Cardiac fibroblast (primary cell): ENCODE measurements around the gene PARK7.
"Not testable (repeated sequence)": the region's sequence is repeated elsewhere in the genome, so short reads cannot be mapped to it uniquely, and the experiment has no call there.

Experiments
- DNase-seq, 2 donors: peaks; one replicate each; pipeline versions ENCODE4 v3.0.0 to v3.0.0-alpha.2; 2010; ENCODE audit warnings: low read depth in 2 of 2
- H3K4me3 ChIP-seq, 2 donors: replicated peaks in 1 of 2; 1 replicate in 1 of 2; 2 replicates in 1 of 2; pipeline ENCODE4 v1.5.1; 2011; ENCODE audit warnings: low read depth in 2 of 2, low read length in 2 of 2, mild to moderate bottlenecking in 2 of 2, moderate library complexity in 1 of 2
- CTCF ChIP-seq: IDR thresholded peaks from one replicate; pipeline ENCODE4 v1.5.1; 2011; ENCODE audit warnings: low read depth, mild to moderate bottlenecking, low read length, inconsistent platforms

Gene PARK7

GRCh38 chr1:7921796-7922195, 39.7 kb upstream of the PARK7 start:
- no peak for DNase-seq
- H3K4me3 ChIP-seq: no peak overlapping the region
- no peak for TF ChIP-seq CTCF

- no peak overlapping the region for H3K4me3 ChIP-seq
- TF ChIP-seq CTCF: no peak
- DNase-seq: peak in 1 of 2 donors; percentile 50
Measured at GRCh38 chr1:7922301-7922700, 39.2 kb upstream of the PARK7 start.

GRCh38 chr1:7927061-7927460, 34.5 kb upstream of the PARK7 start:
- not testable (repeated sequence) for DNase-seq, H3K4me3 ChIP-seq

GRCh38 chr1:7928247-7928646, 33.3 kb upstream of the PARK7 start:
- TF ChIP-seq CTCF: no peak
- H3K4me3 ChIP-seq: no peak overlapping the region
- no peak for DNase-seq

DNA sequence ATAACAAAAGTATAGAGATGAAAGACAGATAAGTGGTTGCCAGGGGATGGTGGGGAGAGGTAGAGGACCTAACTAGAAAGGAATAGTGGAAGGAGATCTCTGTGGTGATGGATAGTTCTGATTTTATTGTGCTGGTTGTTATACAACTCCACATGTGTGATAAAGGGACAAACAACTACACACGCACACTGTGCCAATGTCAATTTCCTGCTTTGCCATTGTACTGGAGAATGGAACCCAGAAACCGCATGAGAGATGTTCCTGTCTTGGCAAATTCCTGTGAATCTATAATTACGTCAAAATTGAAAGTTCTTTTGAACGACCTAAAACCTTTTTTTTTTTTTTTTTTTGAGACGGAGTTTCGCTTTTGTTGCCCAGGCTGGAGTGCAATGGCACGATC, 31.9 kb upstream of the PARK7 start:
- TF ChIP-seq CTCF: no peak
- no peak overlapping the region for H3K4me3 ChIP-seq
- no peak for DNase-seq

DNA sequence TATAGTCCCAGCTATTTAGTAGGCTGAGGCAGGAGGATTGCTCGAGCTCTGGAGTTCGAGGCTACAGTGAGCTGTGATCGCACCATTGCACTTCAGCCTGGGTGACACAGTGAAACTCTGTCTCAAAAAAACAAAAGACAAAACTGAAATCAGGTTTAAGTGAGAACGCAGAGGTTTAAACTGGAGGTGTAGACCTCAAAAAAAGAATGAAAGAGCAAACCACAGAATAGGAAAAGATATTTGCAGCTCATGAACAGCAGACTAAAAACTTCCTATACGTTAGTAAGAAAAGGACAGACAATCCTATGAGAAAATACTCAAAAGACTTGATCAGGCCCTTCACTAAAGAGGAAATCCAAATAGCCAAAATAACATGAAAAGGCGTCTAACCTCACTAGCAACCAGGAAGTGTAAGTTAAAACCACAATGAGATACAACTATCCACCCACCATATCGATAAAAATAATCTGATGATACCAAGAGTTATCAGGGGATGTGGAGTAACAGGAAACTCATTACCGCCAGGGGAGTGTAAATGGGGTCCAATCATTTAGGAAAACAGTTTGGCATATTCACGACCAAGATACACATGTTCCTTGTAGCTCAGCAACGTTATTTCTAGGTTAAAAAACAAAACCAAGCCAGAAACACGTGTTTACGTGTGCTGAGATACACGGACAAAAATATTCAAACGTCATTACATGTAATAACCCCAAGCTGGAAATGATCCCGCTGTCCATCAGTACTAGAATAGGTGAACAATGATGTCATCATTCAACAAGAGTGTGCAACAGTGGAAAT, 30.7 kb upstream of the PARK7 start:
- no peak for TF ChIP-seq CTCF
- H3K4me3 ChIP-seq: no peak overlapping the region

GRCh38 chr1:7931446-7931812, 30.1 kb upstream of the PARK7 start:
- H3K4me3 ChIP-seq: no peak overlapping the region
- no peak for DNase-seq
- no peak for TF ChIP-seq CTCF

More for the DNA sequence above, 30.7 kb upstream of the PARK7 start:
- no peak for DNase-seq
